ENCODE results near the gene RALGAPA1.
"Not testable (repeated sequence)": the region's sequence is repeated elsewhere in the genome, so short reads cannot be mapped to it uniquely, and the experiment has no call there.

Gene RALGAPA1

GRCh38 chr14:35617500-35617899 is 191.6 kb downstream of the RALGAPA1 start:
- H3K4me3 ChIP-seq (ENCODE audit: low read length), result no peak overlapping the region
- TF ChIP-seq CTCF (conservative IDR thresholded peaks at IDR 0.05; ENCODE audit: low read depth, low read length), result no peak
- no peak for DNase-seq (ENCODE audit: low read depth)

GRCh38 chr14:35607380-35607779 is 201.7 kb downstream of the RALGAPA1 start:
- DNase-seq (ENCODE audit: low read depth), result no peak
- TF ChIP-seq CTCF (conservative IDR thresholded peaks at IDR 0.05; ENCODE audit: low read depth, low read length), result no peak
- H3K4me3 ChIP-seq (ENCODE audit: low read length), result no peak overlapping the region

- TF ChIP-seq CTCF (conservative IDR thresholded peaks at IDR 0.05; ENCODE audit: low read depth, low read length), result no peak
- no peak overlapping the region for H3K4me3 ChIP-seq (ENCODE audit: low read length)
- DNase-seq (ENCODE audit: low read depth), result no peak
These were observed 208.8 kb downstream of the RALGAPA1 start for GRCh38 chr14:35600253-35600652.

GRCh38 chr14:35594616-35595015 is 214.5 kb downstream of the RALGAPA1 start:
- no peak for TF ChIP-seq CTCF (conservative IDR thresholded peaks at IDR 0.05; ENCODE audit: low read depth, low read length)
- no peak overlapping the region for H3K4me3 ChIP-seq (ENCODE audit: low read length)
- no peak for DNase-seq (ENCODE audit: low read depth)

- H3K4me3 ChIP-seq (ENCODE audit: low read length); DNase-seq (ENCODE audit: low read depth): not testable (repeated sequence)
These were observed 221.7 kb downstream of the RALGAPA1 start for GRCh38 chr14:35587373-35587772.

- DNase-seq (ENCODE audit: low read depth), result no peak
- no peak for TF ChIP-seq CTCF (conservative IDR thresholded peaks at IDR 0.05; ENCODE audit: low read depth, low read length)
- no peak overlapping the region for H3K4me3 ChIP-seq (ENCODE audit: low read length)
These were observed 230.5 kb downstream of the RALGAPA1 start for GRCh38 chr14:35578639-35579038.

- no peak for DNase-seq (ENCODE audit: low read depth)
- TF ChIP-seq CTCF (conservative IDR thresholded peaks at IDR 0.05; ENCODE audit: low read depth, low read length), result no peak
- H3K4me3 ChIP-seq (ENCODE audit: low read length), result no peak overlapping the region
These were observed 231.0 kb downstream of the RALGAPA1 start for GRCh38 chr14:35578135-35578534.

GRCh38 chr14:35576856-35577255 is 232.2 kb downstream of the RALGAPA1 start:
- no peak for TF ChIP-seq CTCF (conservative IDR thresholded peaks at IDR 0.05; ENCODE audit: low read depth, low read length)
- DNase-seq (ENCODE audit: low read depth), result no peak
- no peak overlapping the region for H3K4me3 ChIP-seq (ENCODE audit: low read length)

All from retinal pigment epithelial cell (primary cell).